HG02798 (cell line): Measurements from ENCODE around the gene USP34.
A peak's percentile ranks its signal among the peaks of the same experiment; 100 is the strongest.
"Not testable (repeated sequence)": the region's sequence is repeated elsewhere in the genome, so short reads cannot be mapped to it uniquely, and the experiment has no call there.

ENCODE experiments used
- ATAC-seq: cut with Tn5 transposase; IDR thresholded peaks from one replicate; pipeline ENCODE4 v1.9.1; 2021; ENCODE audit warnings: mild to moderate bottlenecking; ENCODE audit not compliant: unreplicated experiment, poor library complexity

Gene USP34

DNA sequence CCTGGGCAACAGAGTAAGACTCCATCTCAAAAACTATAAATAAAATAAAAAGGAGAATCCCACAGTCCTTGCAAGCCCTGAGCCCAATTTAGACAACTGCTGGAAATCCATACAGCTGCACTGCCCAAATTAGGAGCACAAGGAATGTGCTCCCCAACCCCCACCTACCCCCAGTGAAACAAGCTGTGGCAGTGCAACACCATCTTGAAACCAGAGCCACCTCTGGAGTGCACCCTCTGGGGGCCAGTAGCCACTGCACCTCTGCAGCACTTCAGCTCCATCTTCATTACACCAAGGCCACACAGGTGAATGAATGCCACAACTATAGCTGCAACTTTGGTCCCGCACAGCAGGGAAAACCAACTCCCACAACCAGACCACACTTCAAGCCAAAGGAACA is 37.3 kb downstream of the USP34 start:
- ATAC-seq = no peak

- no peak for ATAC-seq
These were observed 37.9 kb downstream of the USP34 start for GRCh38 chr2:61432990-61433389.

DNA sequence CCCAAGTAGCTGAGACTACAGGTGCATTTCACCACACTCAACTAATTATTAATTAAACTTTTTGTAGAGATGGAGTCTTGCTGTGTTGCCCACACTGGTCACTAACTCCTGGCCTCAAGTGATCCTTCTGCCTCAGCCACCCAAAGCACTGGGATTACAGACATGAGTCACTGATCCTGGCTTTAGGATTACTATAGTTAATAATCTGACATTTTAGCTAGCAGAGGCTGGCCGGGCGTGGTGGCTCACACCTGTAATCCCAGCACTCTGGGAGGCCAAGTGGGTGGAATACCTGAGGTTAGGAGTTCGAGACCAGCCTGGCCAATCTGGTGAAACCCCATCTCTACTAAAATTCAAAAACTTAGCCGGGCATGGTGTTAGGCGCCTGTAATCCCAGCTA is 39.5 kb downstream of the USP34 start:
- ATAC-seq = no peak

DNA sequence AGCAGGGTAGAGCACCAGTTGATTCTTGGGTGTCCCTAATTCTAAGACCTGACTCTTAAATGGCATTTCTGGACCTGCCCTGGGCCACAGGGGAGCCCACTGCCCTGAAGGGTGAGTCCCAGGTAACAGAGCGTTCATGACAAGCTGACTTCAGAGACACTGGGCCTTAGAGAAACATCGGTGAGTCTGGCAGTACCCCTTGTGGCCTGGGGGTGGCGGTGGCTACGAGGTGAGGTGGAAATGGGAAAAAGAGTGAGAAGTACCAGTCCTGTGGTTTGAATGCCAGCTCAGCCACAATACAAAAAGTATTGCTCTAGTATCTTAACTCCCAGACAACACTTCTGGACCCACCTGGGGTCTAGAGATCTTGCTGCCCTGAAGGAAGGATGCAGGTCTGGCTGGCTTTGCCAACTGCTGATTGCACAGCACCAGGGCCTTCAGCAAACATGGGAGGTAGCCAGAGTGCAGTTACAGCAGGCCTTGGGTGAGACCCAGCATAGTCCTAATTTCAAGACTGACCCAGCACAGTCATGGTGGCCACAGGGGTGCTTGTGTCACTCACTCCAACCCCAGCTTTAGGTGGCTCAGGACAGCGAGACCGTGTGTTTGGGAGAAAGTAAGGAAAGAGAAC is 44.5 kb downstream of the USP34 start:
- ATAC-seq = peak; percentile 77

- peak; percentile 24 for ATAC-seq
These were observed 45.2 kb downstream of the USP34 start for GRCh38 chr2:61425605-61426155.

DNA sequence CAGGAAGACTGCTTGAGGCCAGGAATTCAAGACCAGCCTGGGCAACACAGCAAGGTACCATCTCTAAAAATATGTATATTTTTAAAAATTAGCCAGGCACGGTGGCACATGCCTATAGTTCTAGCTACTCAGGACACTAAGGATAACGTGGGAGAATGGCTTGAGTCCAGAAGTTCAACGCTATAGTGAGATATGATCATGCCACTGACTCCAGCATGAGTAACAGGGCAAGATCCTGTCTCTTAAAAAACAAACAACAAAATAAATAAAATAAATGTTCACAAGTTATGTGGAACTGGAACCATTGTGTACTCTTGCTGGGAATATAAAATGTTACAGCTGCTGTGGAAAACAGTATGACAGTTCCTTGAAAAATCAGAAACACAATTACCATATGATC is 47.2 kb downstream of the USP34 start:
- ATAC-seq = no peak

- no peak for ATAC-seq
These were observed 49.3 kb downstream of the USP34 start for GRCh38 chr2:61421611-61422010.

GRCh38 chr2:61420991-61421544 is 49.8 kb downstream of the USP34 start:
- no peak for ATAC-seq

DNA sequence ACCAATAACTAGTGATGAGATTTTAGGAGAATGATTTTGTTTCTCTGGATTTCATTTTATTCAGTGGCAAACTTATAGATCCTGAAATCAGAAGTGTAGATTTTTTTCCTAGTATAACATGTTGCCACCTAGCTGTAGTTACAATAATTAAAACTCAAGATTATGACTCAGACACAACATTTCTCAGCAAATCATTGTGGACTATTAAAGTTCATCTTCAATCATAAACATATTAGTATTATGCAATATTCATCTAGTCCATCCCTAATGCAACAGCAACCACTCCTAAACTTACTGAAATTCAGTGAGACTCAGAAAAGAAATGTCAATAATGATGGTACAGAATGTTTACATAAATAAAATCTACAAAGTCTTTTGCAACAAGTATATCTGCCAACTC is 51.3 kb downstream of the USP34 start:
- no peak for ATAC-seq

- ATAC-seq = peak; percentile 72
These were observed 51.8 kb downstream of the USP34 start for GRCh38 chr2:61419129-61419528.

GRCh38 chr2:61416871-61417645 is 53.8 kb downstream of the USP34 start:
- ATAC-seq = no peak

DNA sequence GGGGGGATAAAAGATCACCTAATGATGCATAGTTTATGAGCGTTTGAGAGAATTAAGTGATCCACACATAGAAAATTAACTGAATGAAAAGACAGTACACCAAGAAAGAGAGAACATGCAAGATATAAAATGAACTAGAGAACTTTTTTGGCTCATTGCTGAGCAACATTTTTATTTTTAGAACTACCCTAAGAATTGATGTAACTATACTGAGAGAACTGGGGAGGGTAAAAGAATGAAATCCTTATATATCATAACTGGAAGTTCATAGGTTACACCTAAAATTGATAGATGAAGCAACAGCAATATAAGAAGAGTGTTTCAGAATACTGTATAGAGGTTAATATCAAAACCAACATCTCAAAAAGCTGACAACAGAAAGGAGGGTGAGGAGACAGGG is 55.6 kb downstream of the USP34 start:
- ATAC-seq = no peak

GRCh38 chr2:61414674-61415073 is 56.2 kb downstream of the USP34 start:
- ATAC-seq = no peak

DNA sequence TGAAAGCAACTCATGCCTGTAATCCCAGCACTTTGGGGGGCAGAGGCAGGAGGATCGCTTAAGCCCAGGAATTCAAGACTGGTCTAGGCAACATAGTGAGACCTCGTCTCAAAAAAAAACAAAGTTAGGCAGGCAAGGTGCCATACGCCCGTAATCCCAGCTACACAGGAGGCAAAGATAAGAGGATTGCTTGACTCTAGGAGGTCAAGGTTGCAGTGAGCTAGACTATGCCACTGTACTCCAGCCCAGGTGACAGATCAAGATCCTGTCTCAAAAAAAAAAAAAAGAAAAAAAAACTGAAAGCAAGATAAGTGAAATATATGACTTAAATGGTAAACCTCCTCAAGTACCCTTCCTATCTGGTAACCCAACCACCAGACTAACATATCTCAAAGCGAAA is 59.8 kb downstream of the USP34 start:
- ATAC-seq = no peak

- ATAC-seq = no peak
These were observed 60.7 kb downstream of the USP34 start for GRCh38 chr2:61410185-61410584.

DNA sequence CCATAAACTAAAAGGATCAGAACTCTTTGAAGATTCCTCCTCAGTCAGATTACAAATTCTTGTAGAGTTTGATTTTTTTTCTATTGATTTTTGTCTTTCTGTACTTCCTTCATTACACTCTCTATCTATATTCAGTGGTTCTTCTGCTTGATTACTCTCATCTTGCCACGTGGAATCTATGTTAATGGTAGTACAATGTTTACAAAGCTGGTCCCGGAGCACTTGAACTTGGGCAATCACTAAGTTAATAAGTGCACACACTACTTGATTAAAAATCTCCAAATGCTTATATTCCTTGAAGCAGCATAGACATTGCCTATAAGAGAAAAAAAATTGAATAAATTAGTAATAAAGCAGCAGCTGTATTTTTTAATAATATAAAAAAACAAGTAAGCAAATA is 65.1 kb downstream of the USP34 start:
- ATAC-seq = no peak

- ATAC-seq = no peak
These were observed 66.4 kb downstream of the USP34 start for GRCh38 chr2:61404438-61404837.

GRCh38 chr2:61398413-61398812 is 72.5 kb downstream of the USP34 start:
- ATAC-seq = no peak

DNA sequence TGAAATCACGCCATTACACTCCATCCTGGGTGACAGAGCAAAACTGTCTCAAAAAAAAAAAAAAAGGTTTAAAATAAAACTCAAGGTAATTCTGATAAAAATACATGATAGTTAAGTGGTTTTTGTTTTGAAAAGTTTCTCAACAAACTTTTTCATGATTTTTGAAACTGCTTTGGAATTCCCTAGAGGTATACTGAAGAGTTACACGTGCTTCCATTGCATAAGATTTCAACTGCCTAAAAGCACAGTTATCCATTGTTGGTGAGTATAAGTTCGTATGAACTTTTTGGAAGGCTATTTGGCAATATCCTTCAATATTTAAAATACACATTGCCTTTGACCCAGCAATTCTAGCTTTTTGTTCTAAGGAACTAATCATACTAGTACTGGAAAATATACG is 74.9 kb downstream of the USP34 start:
- ATAC-seq = no peak

DNA sequence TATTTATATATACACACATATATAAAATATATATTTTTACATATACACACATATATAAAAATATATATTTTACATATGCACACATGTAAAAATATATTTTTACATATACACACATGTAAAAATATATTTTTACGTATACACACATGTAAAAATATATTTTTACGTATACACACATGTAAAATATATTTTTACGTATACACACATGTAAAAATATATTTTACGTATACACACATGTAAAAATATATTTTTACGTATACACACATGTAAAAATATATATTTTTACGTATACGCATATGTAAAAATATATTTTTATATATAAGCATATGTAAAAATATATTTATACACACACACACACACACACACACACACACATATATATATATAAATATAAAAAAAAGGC is 83.3 kb downstream of the USP34 start:
- ATAC-seq = not testable (repeated sequence)

DNA sequence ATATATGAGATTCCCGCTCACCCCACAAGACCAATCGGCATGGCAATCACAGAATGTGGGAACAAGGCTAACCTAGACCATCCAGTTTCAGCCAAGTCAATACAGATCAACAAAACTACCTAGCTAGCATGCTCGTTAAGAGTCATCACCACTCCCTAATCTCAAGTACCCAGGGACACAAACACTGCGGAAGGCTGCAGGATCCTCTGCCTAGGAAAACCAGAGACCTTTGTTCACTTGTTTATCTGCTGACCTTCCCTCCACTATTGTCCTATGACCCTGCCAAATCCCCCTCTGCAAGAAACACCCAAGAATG is 90.0 kb downstream of the USP34 start:
- ATAC-seq = not testable (repeated sequence)
